ENCODE measurements around the gene RIMKLB. TPM values are rescaled to one million over a fixed set of nuclear protein-coding genes. Genes with fewer than 3 reads are reported as not detected.
A peak's percentile ranks its signal among the peaks of the same experiment; 100 is the strongest.
"Not testable (repeated sequence)": the region's sequence is repeated elsewhere in the genome, so short reads cannot be mapped to it uniquely, and the experiment has no call there.

The RIMKLB gene
- total and polyA plus RNA-seq, 5 donors from 2014 or later: 1.1 to 7.7 (median 1.4) TPM

DNA sequence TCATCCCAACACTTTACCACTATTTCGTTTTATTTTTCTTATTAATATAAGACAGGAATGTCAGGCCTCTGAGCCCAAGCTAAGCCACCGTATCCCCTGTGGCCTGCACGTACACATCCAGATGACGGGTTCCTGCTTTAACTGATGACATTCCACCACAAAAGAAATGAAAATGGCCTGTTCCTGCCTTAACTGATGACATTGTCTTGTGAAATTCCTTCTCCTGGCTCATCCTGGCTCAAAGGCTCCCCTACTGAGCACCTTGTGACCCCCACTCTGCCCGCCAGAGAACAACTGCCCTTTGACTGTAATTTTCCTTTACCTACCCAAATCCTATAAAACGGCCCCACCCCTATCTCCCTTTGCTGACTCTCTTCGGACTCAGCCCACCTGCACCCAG, 112.3 kb downstream of the RIMKLB start:
- H3K27me3 Mint-ChIP-seq: not testable (repeated sequence)

DNA sequence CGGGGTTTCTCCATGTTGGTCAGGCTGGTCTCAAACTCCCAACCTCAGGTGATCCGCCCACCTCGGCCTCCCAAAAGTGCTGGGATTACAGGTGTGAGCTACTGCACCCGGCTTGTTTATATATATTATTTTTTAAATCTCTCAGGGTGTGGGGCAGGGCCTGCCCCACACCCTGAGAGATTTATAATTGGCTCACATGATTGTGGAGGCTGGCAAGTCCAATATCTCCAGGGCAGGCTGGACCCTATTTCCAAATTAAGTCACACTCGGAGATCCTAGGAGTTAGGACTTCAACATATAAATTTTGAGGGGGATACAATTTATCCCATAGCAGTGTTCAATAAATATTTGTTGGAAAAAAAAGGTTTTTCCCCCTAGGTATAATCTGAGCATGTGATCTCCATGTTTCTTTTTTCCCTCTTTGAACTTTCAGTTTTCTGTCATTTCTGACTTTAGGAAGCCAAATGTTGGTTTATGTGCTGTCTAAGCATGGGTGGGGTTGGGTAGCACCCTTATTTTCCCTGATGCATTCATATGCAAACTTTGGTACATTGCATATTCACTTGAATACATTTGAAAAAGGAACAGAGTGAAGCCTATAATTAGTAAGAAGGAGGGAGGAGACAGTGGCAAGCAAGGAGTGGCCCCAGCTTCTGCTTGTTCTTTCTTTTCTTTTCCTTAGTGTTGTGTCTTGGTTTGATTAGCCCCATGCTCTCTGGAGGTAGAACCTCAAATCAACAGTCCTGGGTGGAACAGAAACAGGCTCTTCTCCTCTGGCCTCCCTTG, 116.0 kb downstream of the RIMKLB start:
- no peaks in the 10 kb centered on the region for H3K9me3 Mint-ChIP-seq
- Histone ChIP-seq H3K36me3 (ENCODE audit: control insufficient read depth, insufficient read depth, low read length) (no peaks in the 10 kb centered on the region), H3K4me1 (ENCODE audit: control insufficient read depth, insufficient read depth, low read length, poor library complexity, severe bottlenecking) (no peaks in the 10 kb centered on the region), H3K4me3 (ENCODE audit: low read depth, low read length) (no peak overlapping the region), H3K27ac (ENCODE audit: insufficient read depth, low read length, poor library complexity, severe bottlenecking) (no peak overlapping the region), H3K9me3 (ENCODE audit: control insufficient read depth in 2 of 2, low read length in 2 of 2) (no peaks in the 10 kb centered on the region), H3K27me3 (ENCODE audit: control insufficient read depth, insufficient read depth, low read length) (no peaks in the 10 kb centered on the region)
- no peaks in the 10 kb centered on the region for H3K4me1 Mint-ChIP-seq
- H3K4me3 Mint-ChIP-seq: no peak overlapping the region
- no peaks in the 10 kb centered on the region for H3K27me3 Mint-ChIP-seq
- no peak overlapping the region for H3K27ac Mint-ChIP-seq
- no peak for DNase-seq
- no peaks in the 10 kb centered on the region for H3K36me3 Mint-ChIP-seq
- no peak for ATAC-seq (ENCODE audit: low read depth in 2 of 2)

More for the DNA sequence above, 112.3 kb downstream of the RIMKLB start:
- DNase-seq; H3K4me3 Mint-ChIP-seq; H3K27ac ChIP-seq (ENCODE audit: insufficient read depth, low read length, poor library complexity, severe bottlenecking); H3K36me3 Mint-ChIP-seq; H3K4me3 ChIP-seq (ENCODE audit: low read depth, low read length); H3K4me1 Mint-ChIP-seq; H3K27ac Mint-ChIP-seq; H3K27me3 ChIP-seq (ENCODE audit: control insufficient read depth, insufficient read depth, low read length); H3K9me3 ChIP-seq (ENCODE audit: control insufficient read depth in 2 of 2, low read length in 2 of 2); ATAC-seq (ENCODE audit: low read depth in 2 of 2); H3K4me1 ChIP-seq (ENCODE audit: control insufficient read depth, insufficient read depth, low read length, poor library complexity, severe bottlenecking); H3K36me3 ChIP-seq (ENCODE audit: control insufficient read depth, insufficient read depth, low read length); H3K9me3 Mint-ChIP-seq: not testable (repeated sequence)

DNA sequence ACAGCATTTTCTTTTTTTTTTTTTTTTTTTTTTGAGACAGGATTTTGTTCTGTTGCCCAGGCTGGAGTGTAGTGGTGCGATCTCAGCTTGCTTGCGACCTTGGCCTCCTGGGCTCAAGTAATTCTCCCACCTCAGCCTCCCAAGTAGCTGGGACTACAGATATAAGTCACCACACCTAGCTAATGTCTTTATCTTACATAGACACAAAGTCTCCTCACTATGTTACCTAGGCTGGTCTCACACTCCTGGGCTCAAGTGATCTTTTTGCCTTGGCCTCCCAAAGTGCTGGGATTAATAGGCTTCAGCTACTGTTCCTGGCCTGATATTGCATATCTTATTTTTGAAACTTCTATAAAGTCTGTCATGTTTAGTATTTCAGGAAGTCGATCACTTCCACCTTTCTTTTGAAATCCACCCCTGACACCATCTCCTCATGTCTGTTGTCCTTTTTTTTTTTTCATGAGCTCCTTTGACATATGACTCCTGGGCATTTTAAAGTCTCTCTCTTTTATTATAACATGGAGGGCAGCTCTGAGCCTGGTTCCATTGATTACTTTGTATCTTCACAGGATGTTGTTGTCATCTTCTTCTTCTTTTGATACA, 118.8 kb downstream of the RIMKLB start:
- peak overlapping the region in 1 of 3 donors; percentile 43 for H3K27ac Mint-ChIP-seq
- Histone ChIP-seq H3K36me3 (ENCODE audit: control insufficient read depth, insufficient read depth, low read length) (no peaks in the 10 kb centered on the region), H3K27ac (ENCODE audit: insufficient read depth, low read length, poor library complexity, severe bottlenecking) (no peak overlapping the region), H3K9me3 (ENCODE audit: control insufficient read depth in 2 of 2, low read length in 2 of 2) (no peaks in the 10 kb centered on the region), H3K4me3 (ENCODE audit: low read depth, low read length) (no peak overlapping the region), H3K27me3 (ENCODE audit: control insufficient read depth, insufficient read depth, low read length) (no peaks in the 10 kb centered on the region), H3K4me1 (ENCODE audit: control insufficient read depth, insufficient read depth, low read length, poor library complexity, severe bottlenecking) (no peaks in the 10 kb centered on the region)
- no peak for DNase-seq
- H3K27me3 Mint-ChIP-seq: peaks cover 4% of the 10 kb centered on the region
- H3K36me3 Mint-ChIP-seq: no peaks in the 10 kb centered on the region
- H3K9me3 Mint-ChIP-seq: no peaks in the 10 kb centered on the region
- no peak overlapping the region for H3K4me3 Mint-ChIP-seq
- no peak for ATAC-seq (ENCODE audit: low read depth in 2 of 2)
- H3K4me1 Mint-ChIP-seq: no peaks in the 10 kb centered on the region

DNA sequence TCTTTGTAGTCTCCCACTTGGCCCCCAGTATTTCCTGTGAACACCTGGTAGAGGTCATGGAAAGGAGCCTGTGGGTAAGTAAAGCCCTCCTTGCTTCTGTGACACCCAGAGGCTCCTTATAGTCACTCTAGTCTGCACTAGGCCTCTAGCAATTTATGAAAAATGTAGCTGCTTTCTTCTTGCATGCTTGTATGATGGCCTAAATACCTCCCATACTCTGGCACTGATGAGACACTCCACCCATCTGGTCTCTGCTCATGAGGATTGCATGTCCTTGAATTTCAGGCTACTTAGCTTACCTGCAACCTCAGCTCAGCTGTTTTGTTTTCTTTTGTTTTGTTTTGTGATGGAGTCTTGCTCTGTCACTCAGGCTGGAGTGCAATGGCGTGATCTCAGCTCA, 120.1 kb downstream of the RIMKLB start:
- DNase-seq: no peak
- H3K4me1 Mint-ChIP-seq: no peaks in the 10 kb centered on the region
- no peaks in the 10 kb centered on the region for H3K9me3 Mint-ChIP-seq
- peaks cover 4% of the 10 kb centered on the region for H3K27me3 Mint-ChIP-seq
- H3K9me3 ChIP-seq (ENCODE audit: control insufficient read depth in 2 of 2, low read length in 2 of 2): no peaks in the 10 kb centered on the region
- no peak overlapping the region for H3K27ac Mint-ChIP-seq
- H3K4me3 Mint-ChIP-seq: no peak overlapping the region
- no peaks in the 10 kb centered on the region for H3K36me3 ChIP-seq (ENCODE audit: control insufficient read depth, insufficient read depth, low read length)
- H3K4me3 ChIP-seq (ENCODE audit: low read depth, low read length): no peak overlapping the region
- no peaks in the 10 kb centered on the region for H3K4me1 ChIP-seq (ENCODE audit: control insufficient read depth, insufficient read depth, low read length, poor library complexity, severe bottlenecking)
- no peak for ATAC-seq (ENCODE audit: low read depth in 2 of 2)
- H3K27me3 ChIP-seq (ENCODE audit: control insufficient read depth, insufficient read depth, low read length): no peaks in the 10 kb centered on the region
- no peaks in the 10 kb centered on the region for H3K36me3 Mint-ChIP-seq
- no peak overlapping the region for H3K27ac ChIP-seq (ENCODE audit: insufficient read depth, low read length, poor library complexity, severe bottlenecking)

DNA sequence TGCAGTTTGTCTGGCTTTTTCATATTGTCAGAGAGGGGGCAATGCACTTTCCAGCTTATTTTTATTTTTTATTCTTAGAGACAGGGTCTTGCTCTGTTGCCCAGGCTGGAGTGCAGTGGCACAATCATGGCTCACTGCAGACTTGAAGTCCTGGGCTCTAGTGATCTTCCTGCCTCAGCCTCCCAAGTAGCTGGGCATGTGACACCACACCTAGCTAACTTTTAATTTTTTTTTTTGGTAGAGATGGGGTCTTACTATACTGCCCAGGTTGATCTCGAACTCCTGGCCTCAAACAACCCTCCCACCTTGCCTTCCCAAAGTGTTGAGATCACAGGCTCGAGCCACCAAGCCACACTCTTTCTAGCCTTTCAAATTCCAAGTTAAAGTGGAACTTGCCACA, 120.7 kb downstream of the RIMKLB start:
- no peak for DNase-seq
- H3K36me3 Mint-ChIP-seq: no peaks in the 10 kb centered on the region
- Histone ChIP-seq H3K27ac (ENCODE audit: insufficient read depth, low read length, poor library complexity, severe bottlenecking) (no peak overlapping the region), H3K9me3 (ENCODE audit: control insufficient read depth in 2 of 2, low read length in 2 of 2) (no peaks in the 10 kb centered on the region), H3K36me3 (ENCODE audit: control insufficient read depth, insufficient read depth, low read length) (no peaks in the 10 kb centered on the region), H3K4me1 (ENCODE audit: control insufficient read depth, insufficient read depth, low read length, poor library complexity, severe bottlenecking) (no peaks in the 10 kb centered on the region), H3K27me3 (ENCODE audit: control insufficient read depth, insufficient read depth, low read length) (no peaks in the 10 kb centered on the region), H3K4me3 (ENCODE audit: low read depth, low read length) (no peak overlapping the region)
- no peak overlapping the region for H3K4me3 Mint-ChIP-seq
- ATAC-seq (ENCODE audit: low read depth in 2 of 2): no peak
- no peak overlapping the region for H3K27ac Mint-ChIP-seq
- peaks cover 4% of the 10 kb centered on the region for H3K27me3 Mint-ChIP-seq
- no peaks in the 10 kb centered on the region for H3K9me3 Mint-ChIP-seq
- no peaks in the 10 kb centered on the region for H3K4me1 Mint-ChIP-seq

DNA sequence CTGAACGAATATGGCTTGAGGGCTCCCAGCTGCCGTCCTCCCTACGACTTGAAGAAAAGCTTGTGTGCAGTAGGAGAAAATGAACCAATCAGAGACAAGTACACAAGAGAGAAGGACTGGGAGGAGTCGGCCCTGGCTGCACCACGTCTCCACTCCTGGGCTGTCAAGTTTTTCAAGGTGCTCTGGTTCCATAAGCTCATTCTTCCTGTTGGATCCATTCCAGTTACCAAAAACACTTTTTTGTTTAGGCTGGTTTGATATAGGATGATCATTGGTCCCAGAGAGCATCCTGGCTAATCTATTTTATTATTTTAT, 121.8 kb downstream of the RIMKLB start:
- Histone ChIP-seq H3K4me1 (ENCODE audit: control insufficient read depth, insufficient read depth, low read length, poor library complexity, severe bottlenecking) (no peaks in the 10 kb centered on the region), H3K36me3 (ENCODE audit: control insufficient read depth, insufficient read depth, low read length) (no peaks in the 10 kb centered on the region), H3K4me3 (ENCODE audit: low read depth, low read length) (no peak overlapping the region), H3K27me3 (ENCODE audit: control insufficient read depth, insufficient read depth, low read length) (no peaks in the 10 kb centered on the region), H3K9me3 (ENCODE audit: control insufficient read depth in 2 of 2, low read length in 2 of 2) (no peaks in the 10 kb centered on the region), H3K27ac (ENCODE audit: insufficient read depth, low read length, poor library complexity, severe bottlenecking) (no peak overlapping the region)
- H3K4me3 Mint-ChIP-seq: no peak overlapping the region
- H3K9me3 Mint-ChIP-seq: no peaks in the 10 kb centered on the region
- peaks cover 4% of the 10 kb centered on the region for H3K27me3 Mint-ChIP-seq
- ATAC-seq (ENCODE audit: low read depth in 2 of 2) (no peak), DNase-seq (no peak)
- H3K4me1 Mint-ChIP-seq: no peaks in the 10 kb centered on the region
- no peak overlapping the region for H3K27ac Mint-ChIP-seq
- H3K36me3 Mint-ChIP-seq: no peaks in the 10 kb centered on the region

DNA sequence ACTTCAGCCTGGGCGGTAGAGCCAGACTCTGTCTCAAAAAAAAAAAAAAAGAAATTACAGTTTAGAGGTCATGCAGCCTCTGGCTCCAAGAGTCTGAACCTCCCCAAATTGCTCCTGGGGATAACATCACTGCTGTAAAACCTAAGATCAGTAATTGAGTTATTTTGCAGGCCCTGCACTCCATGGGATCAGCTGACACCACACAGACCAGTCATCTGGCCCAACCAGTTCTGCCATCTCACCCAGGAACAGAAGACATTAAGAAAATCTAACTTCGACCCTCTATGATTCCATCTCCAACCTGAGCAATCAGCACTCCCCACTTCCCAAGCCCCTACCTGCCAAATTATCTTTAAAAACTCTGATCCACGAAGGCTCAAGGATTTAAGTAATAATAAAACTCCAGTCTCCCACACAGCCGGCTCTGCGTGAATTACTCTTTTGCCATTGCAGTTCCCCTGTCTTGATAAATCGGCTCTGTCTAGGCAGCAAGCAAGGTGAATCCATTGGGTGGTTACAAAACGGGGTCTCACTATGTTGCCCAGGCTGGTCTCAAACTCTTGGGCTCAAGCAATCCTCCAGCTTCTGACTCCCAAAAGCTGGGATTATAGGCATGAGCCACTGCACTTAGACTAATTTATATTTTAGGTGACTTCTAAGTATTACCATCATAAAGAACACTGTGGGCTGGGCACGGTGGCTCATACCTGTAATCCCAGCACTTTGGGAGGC, 123.1 kb downstream of the RIMKLB start:
- not testable (repeated sequence) for H3K36me3 ChIP-seq (ENCODE audit: control insufficient read depth, insufficient read depth, low read length)

More for the DNA sequence above, 123.1 kb downstream of the RIMKLB start:
- peaks cover 13% of the 10 kb centered on the region for H3K27me3 Mint-ChIP-seq
- not testable (repeated sequence) for H3K4me3 ChIP-seq (ENCODE audit: low read depth, low read length); H3K4me3 Mint-ChIP-seq; H3K9me3 ChIP-seq (ENCODE audit: control insufficient read depth in 2 of 2, low read length in 2 of 2); H3K27ac ChIP-seq (ENCODE audit: insufficient read depth, low read length, poor library complexity, severe bottlenecking); H3K9me3 Mint-ChIP-seq; ATAC-seq (ENCODE audit: low read depth in 2 of 2); H3K4me1 Mint-ChIP-seq; H3K36me3 Mint-ChIP-seq; DNase-seq; H3K27me3 ChIP-seq (ENCODE audit: control insufficient read depth, insufficient read depth, low read length); H3K4me1 ChIP-seq (ENCODE audit: control insufficient read depth, insufficient read depth, low read length, poor library complexity, severe bottlenecking); H3K27ac Mint-ChIP-seq

Data from CD4-positive, CD25-positive, alpha-beta regulatory T cell (primary cell).